ENCODE data around the gene PPP1R26. TPM values are rescaled to one million over a fixed set of nuclear protein-coding genes. Genes with fewer than 3 reads are reported as not detected.
"Not testable (repeated sequence)": the region's sequence is repeated elsewhere in the genome, so short reads cannot be mapped to it uniquely, and the experiment has no call there.

The PPP1R26 gene
- total RNA-seq, 4 donors from 2014 or later, result 21.5 to 26.5 (median 25.0) TPM

- in situ Hi-C loops (cut with MboI; ENCODE audit: low pct_ligation_motif_present in 1 of 4, low pct_unique_long_range_greater_than_20kb in 1 of 4, low sequenced_read_pairs in 3 of 4), result no loop called here
- no peak for DNase-seq
- H3K27me3 ChIP-seq, result peaks cover 4% of the 10 kb centered on the region
- TF ChIP-seq POLR2A (IDR thresholded peaks at IDR 0.05) (no peak), EP300 (IDR thresholded peaks at IDR 0.05; ENCODE audit: low read depth) (no peak)
- H3K4me1 ChIP-seq, result no peaks in the 10 kb centered on the region
- intact Hi-C loops (cut with DNase I; ENCODE audit: low total_unique reads), result no loop called here
- WGBS, 2 donors (ENCODE audit: low coverage in 1 of 2), result 58% methylated on average over 20 of the region's 27 CpGs; no CpG with 5 or more reads in 1 of the 2 donors
- no peaks in the 10 kb centered on the region for H3K9me3 ChIP-seq
- no peak overlapping the region for H3K27ac ChIP-seq
- H3K36me3 ChIP-seq, result no peaks in the 10 kb centered on the region
- no peak overlapping the region for H3K4me3 ChIP-seq
These were observed 44.7 kb downstream of the PPP1R26 start for GRCh38 chr9:135524130-135524861.

- DNase-seq, result no peak
- Histone ChIP-seq H3K4me3 (no peak overlapping the region), H3K27ac (no peak overlapping the region), H3K4me1 (no peaks in the 10 kb centered on the region), H3K9me3 (no peaks in the 10 kb centered on the region), H3K36me3 (no peaks in the 10 kb centered on the region), H3K27me3 (peaks cover 4% of the 10 kb centered on the region)
- intact Hi-C loops (cut with DNase I; ENCODE audit: low total_unique reads), result no loop called here
- in situ Hi-C loops (cut with MboI; ENCODE audit: low pct_ligation_motif_present in 1 of 4, low pct_unique_long_range_greater_than_20kb in 1 of 4, low sequenced_read_pairs in 3 of 4), result no loop called here
- WGBS, 2 donors (ENCODE audit: low coverage in 1 of 2), result 83% methylated on average over 31 of the region's 31 CpGs; no CpG with 5 or more reads in 1 of the 2 donors
- no peak for TF ChIP-seq POLR2AphosphoS5 (IDR thresholded peaks at IDR 0.05)
- TF ChIP-seq CTCF (IDR thresholded peaks at IDR 0.05), result no peak
- TF ChIP-seq POLR2A (IDR thresholded peaks at IDR 0.05), result no peak
- no peak for TF ChIP-seq EP300 (IDR thresholded peaks at IDR 0.05; ENCODE audit: low read depth)
These were observed 45.9 kb downstream of the PPP1R26 start for GRCh38 chr9:135525241-135526088.

GRCh38 chr9:135526089-135526729, 46.6 kb downstream of the PPP1R26 start:
- no peak for DNase-seq
- intact Hi-C loops (cut with DNase I; ENCODE audit: low total_unique reads) (no loop called here), in situ Hi-C loops (cut with MboI; ENCODE audit: low pct_ligation_motif_present in 1 of 4, low pct_unique_long_range_greater_than_20kb in 1 of 4, low sequenced_read_pairs in 3 of 4) (no loop called here)
- no peaks in the 10 kb centered on the region for H3K4me1 ChIP-seq
- TF ChIP-seq EP300 (IDR thresholded peaks at IDR 0.05; ENCODE audit: low read depth) (no peak), CTCF (IDR thresholded peaks at IDR 0.05) (no peak), POLR2A (IDR thresholded peaks at IDR 0.05) (no peak), POLR2AphosphoS5 (IDR thresholded peaks at IDR 0.05) (no peak)
- 79% methylated on average over 10 of the region's 11 CpGs; no CpG with 5 or more reads in 1 of the 2 donors for WGBS, 2 donors (ENCODE audit: low coverage in 1 of 2)
- no peaks in the 10 kb centered on the region for H3K36me3 ChIP-seq
- peaks cover 4% of the 10 kb centered on the region for H3K27me3 ChIP-seq
- H3K27ac ChIP-seq, result no peak overlapping the region
- no peaks in the 10 kb centered on the region for H3K9me3 ChIP-seq
- no peak overlapping the region for H3K4me3 ChIP-seq

DNA sequence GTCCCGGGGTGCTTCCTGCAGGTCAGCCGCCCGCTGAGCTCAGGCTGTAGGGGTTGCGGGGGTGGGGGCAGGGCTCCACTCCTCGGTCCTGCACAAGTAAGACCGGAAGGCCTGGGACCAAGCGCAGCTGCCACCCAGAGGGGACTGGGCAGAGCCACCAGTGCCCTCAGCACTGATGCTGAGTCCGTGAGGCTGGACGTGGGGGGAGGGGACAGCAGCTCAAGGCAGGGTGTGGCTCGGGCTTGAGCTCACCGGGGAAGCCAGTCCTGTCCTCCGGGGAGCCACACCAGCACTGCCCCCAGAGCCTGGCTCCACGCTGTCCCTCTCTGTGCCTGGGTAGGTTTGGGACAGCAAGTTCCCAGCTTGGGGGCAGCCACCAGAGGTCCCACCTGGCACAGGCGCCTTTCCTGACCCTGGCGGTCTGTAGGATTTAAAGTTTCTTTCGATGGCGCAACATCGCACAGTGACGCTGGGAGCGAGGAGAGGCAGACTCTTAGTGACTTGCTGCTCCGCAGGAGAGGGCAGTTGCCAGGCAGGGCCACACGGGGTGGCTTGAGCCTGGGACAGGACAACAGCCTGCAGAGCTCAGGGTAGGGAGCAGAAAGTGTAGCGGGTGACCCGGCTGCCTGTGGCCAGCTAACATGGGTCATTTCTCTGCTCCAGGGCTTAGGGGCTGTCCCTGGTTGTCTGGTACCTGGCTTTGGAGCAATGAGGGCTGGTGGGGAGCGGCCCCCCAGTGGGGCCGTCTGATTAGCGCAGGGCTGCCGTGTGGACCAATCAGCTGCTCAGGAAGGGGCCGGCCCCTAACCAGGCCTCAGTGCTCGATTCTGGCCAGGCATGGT, 47.4 kb downstream of the PPP1R26 start:
- in situ Hi-C loops (cut with MboI; ENCODE audit: low pct_ligation_motif_present in 1 of 4, low pct_unique_long_range_greater_than_20kb in 1 of 4, low sequenced_read_pairs in 3 of 4), result no loop called here
- intact Hi-C loops (cut with DNase I; ENCODE audit: low total_unique reads), result no loop called here
- Histone ChIP-seq H3K9me3 (no peaks in the 10 kb centered on the region), H3K27ac (no peak overlapping the region), H3K36me3 (no peaks in the 10 kb centered on the region), H3K4me3 (no peak overlapping the region), H3K27me3 (peaks cover 4% of the 10 kb centered on the region), H3K4me1 (no peaks in the 10 kb centered on the region)
- WGBS, 2 donors (ENCODE audit: low coverage in 1 of 2), result 63 to 65% methylated on average over 4 to 26 of the region's 30 CpGs
- no peak for DNase-seq
- TF ChIP-seq EP300 (IDR thresholded peaks at IDR 0.05; ENCODE audit: low read depth), result no peak
- no peak for TF ChIP-seq CTCF (IDR thresholded peaks at IDR 0.05)
- no peak for TF ChIP-seq POLR2AphosphoS5 (IDR thresholded peaks at IDR 0.05)
- no peak for TF ChIP-seq POLR2A (IDR thresholded peaks at IDR 0.05)

DNA sequence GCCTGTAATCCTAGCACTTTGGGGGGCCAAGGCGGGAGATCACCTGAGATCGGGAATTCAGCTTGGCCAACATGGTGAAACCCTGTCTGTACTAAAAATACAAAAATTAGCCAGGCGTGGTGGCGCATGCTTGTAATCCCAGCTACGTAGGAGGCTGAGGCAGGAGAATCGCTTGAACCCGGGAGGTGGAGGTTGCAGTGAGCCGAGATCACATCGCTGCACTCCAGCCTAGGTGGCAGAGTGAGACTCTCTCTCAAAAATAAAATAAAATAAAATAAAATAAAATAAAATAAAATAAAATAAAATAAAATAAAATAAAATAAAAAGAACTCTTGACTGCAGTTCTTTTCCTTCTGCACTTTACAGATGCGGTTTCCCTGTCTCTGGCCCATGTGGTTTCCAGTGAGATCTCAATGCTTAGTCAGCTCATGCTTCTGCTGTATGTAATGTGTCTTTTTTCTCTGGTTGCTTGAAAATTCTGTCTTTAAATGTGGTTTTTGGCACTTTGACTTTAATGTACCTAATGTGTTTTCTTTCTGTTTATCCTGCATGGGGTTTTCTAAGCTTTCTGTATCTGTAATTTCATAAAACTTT, 49.4 kb downstream of the PPP1R26 start:
- not testable (repeated sequence) for H3K27me3 ChIP-seq

More for the DNA sequence above, 49.4 kb downstream of the PPP1R26 start:
- H3K27ac ChIP-seq; in situ Hi-C loops (cut with MboI; ENCODE audit: low pct_ligation_motif_present in 1 of 4, low pct_unique_long_range_greater_than_20kb in 1 of 4, low sequenced_read_pairs in 3 of 4); DNase-seq; H3K36me3 ChIP-seq; H3K4me1 ChIP-seq; H3K4me3 ChIP-seq; intact Hi-C loops (cut with DNase I; ENCODE audit: low total_unique reads); H3K9me3 ChIP-seq: not testable (repeated sequence)
- 91 to 100% methylated on average over 3 to 10 of the region's 10 CpGs for WGBS, 2 donors (ENCODE audit: low coverage in 1 of 2)
